CD4-positive, alpha-beta T cell treated with Interferon alpha-2 for 1 hour (primary cell): ENCODE data around the gene RHOV.

ENCODE experiments used
- DNase-seq, 2 donors: peaks; one replicate each; pipeline ENCODE4 v3.0.0-alpha.2; 2020 to 2022

RHOV gene

GRCh38 chr15:40902605-40903561 lies 28.8 kb upstream of the RHOV start:
- DNase-seq: peak in 1 of 2 donors; percentile 58

GRCh38 chr15:40901053-40901443 lies 27.0 kb upstream of the RHOV start:
- DNase-seq: no peak

DNA sequence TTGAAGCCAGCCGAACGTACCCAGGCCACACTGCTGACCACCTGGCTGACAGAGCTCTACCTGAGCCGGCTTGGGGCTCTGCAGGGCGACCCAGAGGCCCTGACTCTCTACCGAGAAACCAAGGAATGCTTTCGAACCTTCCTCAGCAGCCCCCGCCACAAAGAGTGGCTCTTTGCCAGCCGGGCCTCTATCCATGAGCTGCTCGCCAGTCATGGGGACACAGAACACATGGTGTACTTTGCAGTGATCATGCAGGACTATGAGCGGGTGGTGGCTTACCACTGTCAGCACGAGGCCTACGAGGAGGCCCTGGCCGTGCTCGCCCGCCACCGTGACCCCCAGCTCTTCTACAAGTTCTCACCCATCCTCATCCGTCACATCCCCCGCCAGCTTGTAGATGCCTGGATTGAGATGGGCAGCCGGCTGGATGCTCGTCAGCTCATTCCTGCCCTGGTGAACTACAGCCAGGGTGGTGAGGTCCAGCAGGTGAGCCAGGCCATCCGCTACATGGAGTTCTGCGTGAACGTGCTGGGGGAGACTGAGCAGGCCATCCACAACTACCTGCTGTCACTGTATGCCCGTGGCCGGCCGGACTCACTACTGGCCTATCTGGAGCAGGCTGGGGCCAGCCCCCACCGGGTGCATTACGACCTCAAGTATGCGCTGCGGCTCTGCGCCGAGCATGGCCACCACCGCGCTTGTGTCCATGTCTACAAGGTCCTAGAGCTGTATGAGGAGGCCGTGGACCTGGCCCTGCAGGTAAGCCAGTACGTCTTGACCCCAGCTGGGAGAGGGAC lies 26.4 kb upstream of the RHOV start:
- no peak for DNase-seq

DNA sequence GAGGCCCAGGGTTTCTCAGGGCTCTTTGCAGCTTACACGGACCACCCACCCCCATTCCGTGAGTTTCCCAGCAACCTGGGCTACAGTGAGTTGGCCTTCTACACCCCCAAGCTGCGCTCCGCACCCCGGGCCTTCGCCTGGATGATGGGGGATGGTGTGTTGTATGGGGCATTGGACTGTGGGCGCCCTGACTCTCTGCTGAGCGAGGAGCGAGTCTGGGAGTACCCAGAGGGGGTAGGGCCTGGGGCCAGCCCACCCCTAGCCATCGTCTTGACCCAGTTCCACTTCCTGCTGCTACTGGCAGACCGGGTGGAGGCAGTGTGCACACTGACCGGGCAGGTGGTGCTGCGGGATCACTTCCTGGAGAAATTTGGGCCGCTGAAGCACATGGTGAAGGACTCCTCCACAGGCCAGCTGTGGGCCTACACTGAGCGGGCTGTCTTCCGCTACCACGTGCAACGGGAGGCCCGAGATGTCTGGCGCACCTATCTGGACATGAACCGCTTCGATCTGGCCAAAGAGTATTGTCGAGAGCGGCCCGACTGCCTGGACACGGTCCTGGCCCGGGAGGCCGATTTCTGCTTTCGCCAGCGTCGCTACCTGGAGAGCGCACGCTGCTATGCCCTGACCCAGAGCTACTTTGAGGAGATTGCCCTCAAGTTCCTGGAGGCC lies 25.6 kb upstream of the RHOV start:
- no peak for DNase-seq

- peak; percentile 53 to 70 for DNase-seq
These were observed 20.8 kb upstream of the RHOV start for GRCh38 chr15:40894681-40895448.

GRCh38 chr15:40893733-40894680 lies 20.0 kb upstream of the RHOV start, which contains the start of gene VPS18:
Gene VPS18, plus strand, starts transcription at chr15:40894450. Its CDS starts 319 bp downstream, at chr15:40894769.
- peak; percentile 97 to 98 for DNase-seq

GRCh38 chr15:40893019-40893670 lies 19.1 kb upstream of the RHOV start:
- no peak for DNase-seq

DNA sequence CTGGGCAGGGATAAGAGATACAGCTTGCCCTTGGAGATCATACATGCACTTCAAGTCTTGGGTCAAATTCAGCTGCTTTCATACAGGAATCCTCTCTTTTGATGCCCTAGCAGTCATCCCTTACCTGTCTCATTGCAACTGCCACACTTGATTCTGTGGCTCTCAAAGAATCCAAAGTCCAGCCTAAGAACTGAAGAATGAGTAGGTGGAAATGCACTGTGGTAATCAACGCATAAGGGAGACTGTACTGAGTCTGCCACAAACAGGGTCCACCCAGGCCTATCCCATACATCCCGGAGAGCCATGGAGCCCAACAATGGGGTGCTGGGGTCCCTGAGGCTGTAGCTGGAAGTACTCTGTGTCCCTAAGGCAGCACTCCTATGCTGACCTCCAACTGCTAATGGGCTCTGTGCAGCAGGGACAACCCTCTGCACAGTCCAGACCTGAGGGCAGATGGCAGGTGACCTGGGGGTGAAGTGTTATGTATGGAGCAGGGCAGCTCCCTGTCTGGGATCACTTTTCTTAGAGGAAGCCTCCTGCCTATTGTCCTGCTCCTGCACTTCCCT lies 18.5 kb upstream of the RHOV start:
- DNase-seq: no peak

- DNase-seq: peak; percentile 20 to 52
These were observed 17.9 kb upstream of the RHOV start for GRCh38 chr15:40891810-40892446.

- no peak for DNase-seq
These were observed 17.1 kb upstream of the RHOV start for GRCh38 chr15:40891138-40891537.

GRCh38 chr15:40889112-40889511 lies 15.1 kb upstream of the RHOV start:
- DNase-seq: no peak

GRCh38 chr15:40886586-40886985 lies 12.6 kb upstream of the RHOV start:
- no peak for DNase-seq

DNA sequence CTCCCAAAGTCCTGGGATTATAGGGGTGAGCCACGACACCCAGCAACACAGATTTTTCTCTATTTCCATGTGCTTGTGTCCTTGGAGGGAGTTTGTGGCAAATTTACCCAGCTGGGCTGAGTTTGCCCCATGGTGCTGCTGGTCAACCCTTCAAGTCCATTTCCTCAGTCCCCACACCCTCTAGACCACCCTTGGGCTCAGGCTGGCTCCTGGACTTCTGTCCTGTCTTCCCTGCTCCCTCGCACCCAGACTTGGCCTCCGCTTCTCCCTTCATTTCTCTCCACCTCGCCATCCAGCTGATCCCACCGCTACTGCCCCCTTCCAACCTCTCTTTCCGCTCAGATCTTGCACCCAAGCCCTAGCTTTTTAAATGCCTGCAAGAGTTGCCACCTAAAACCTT lies 7.3 kb upstream of the RHOV start:
- no peak for DNase-seq

- DNase-seq: no peak
These were observed 5.6 kb upstream of the RHOV start for GRCh38 chr15:40879609-40880008.

DNA sequence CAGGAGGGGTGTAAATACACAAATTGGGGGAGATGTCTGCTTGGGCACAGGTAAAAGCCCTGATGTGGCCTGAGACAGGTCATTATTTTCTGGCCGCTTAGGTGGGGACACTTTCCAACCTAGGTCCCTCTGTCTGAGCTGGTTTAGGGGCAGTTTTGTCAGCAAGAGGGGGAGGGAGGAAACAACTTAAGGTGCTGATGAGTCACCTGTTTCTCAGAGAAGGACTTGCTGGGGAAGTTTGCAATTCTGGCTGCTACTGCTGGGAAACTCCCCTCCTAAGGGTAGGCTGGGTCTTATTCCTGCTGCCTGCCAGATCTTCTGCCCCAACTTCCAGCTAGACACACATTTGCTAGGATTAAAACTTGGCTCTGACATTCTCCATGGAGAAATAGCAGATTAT lies 4.8 kb upstream of the RHOV start:
- peak in 1 of 2 donors; percentile 15 for DNase-seq

GRCh38 chr15:40877694-40878093 lies 3.7 kb upstream of the RHOV start:
- no peak for DNase-seq

GRCh38 chr15:40875991-40876730 lies 2.1 kb upstream of the RHOV start:
- no peak for DNase-seq

- DNase-seq: no peak
These were observed 992 bp downstream of the RHOV start for GRCh38 chr15:40872791-40873693.
